ENCODE measurements around the gene HAUS7.

DNA sequence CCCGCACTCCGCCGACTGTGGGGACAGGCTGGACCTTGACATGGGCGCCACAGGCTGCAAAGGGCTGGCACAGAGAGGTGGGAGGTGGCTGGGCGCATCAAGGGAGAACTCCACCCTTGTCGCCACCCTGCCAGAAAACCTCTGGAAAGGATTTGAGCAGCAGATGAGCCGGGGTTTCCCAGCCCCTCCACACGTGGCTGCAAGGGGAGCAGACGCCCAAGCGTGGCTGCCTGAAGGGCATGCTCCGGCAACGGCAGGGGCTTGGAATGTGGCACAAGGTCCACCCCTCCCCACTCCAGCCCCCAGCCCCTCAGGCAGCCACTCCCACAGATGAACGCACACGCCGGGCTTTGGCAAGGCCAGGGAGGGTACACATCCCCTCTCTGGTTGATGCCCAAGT lies 29.0 kb upstream of the HAUS7 start:
- TF ChIP-seq CTCF (IDR thresholded peaks at IDR 0.05 in 2 of 3, conservative IDR thresholded peaks at IDR 0.05 in 1 of 3; ENCODE audit: borderline replicate concordance in 1 of 3, insufficient read depth in 1 of 3, low read depth in 2 of 3, low read length in 2 of 3): no peak
- no peak for TF ChIP-seq SRF (IDR thresholded peaks at IDR 0.05; ENCODE audit: low read depth)
- TF ChIP-seq EZH2phosphoT487 (IDR thresholded peaks at IDR 0.05; ENCODE audit: borderline replicate concordance): no peak
- TF ChIP-seq, protein P1, sequence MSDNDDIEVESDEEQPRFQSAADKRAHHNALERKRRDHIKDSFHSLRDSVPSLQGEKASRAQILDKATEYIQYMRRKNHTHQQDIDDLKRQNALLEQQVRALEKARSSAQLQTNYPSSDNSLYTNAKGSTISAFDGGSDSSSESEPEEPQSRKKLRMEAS (IDR thresholded peaks at IDR 0.05): no peak
- TF ChIP-seq EZH2 (IDR thresholded peaks at IDR 0.05): no peak
- no peak for TF ChIP-seq POLR2A (IDR thresholded peaks at IDR 0.05; ENCODE audit: borderline replicate concordance, extremely low read depth, insufficient read depth, insufficient read length)
- no peak for TF ChIP-seq ELF1 (IDR thresholded peaks at IDR 0.05; ENCODE audit: borderline replicate concordance, low read depth)
- TF ChIP-seq, protein P2, sequence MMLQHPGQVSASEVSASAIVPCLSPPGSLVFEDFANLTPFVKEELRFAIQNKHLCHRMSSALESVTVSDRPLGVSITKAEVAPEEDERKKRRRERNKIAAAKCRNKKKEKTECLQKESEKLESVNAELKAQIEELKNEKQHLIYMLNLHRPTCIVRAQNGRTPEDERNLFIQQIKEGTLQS (IDR thresholded peaks at IDR 0.05): no peak
- no peak for TF ChIP-seq CEBPB (IDR thresholded peaks at IDR 0.05; ENCODE audit: low read depth)
- TF ChIP-seq, protein P3, sequence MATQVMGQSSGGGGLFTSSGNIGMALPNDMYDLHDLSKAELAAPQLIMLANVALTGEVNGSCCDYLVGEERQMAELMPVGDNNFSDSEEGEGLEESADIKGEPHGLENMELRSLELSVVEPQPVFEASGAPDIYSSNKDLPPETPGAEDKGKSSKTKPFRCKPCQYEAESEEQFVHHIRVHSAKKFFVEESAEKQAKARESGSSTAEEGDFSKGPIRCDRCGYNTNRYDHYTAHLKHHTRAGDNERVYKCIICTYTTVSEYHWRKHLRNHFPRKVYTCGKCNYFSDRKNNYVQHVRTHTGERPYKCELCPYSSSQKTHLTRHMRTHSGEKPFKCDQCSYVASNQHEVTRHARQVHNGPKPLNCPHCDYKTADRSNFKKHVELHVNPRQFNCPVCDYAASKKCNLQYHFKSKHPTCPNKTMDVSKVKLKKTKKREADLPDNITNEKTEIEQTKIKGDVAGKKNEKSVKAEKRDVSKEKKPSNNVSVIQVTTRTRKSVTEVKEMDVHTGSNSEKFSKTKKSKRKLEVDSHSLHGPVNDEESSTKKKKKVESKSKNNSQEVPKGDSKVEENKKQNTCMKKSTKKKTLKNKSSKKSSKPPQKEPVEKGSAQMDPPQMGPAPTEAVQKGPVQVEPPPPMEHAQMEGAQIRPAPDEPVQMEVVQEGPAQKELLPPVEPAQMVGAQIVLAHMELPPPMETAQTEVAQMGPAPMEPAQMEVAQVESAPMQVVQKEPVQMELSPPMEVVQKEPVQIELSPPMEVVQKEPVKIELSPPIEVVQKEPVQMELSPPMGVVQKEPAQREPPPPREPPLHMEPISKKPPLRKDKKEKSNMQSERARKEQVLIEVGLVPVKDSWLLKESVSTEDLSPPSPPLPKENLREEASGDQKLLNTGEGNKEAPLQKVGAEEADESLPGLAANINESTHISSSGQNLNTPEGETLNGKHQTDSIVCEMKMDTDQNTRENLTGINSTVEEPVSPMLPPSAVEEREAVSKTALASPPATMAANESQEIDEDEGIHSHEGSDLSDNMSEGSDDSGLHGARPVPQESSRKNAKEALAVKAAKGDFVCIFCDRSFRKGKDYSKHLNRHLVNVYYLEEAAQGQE (IDR thresholded peaks at IDR 0.05; ENCODE audit: low read depth): no peak
- no peak for TF ChIP-seq POLR2AphosphoS5 (IDR thresholded peaks at IDR 0.05; ENCODE audit: low read depth, low read length)
- TF ChIP-seq ZBTB33 (IDR thresholded peaks at IDR 0.05; ENCODE audit: extremely low read depth, insufficient replicate concordance, low read length): no peak

Data from HCT116 (cell line).